Fibroblast of skin of scalp (primary cell): ENCODE data around the gene FNTB.
A peak's percentile ranks its signal among the peaks of the same experiment; 100 is the strongest.
"Not testable (repeated sequence)": the region's sequence is repeated elsewhere in the genome, so short reads cannot be mapped to it uniquely, and the experiment has no call there.

Experiments used
- DNase-seq: peaks from one replicate; pipeline ENCODE4 v3.0.0-alpha.2; 2013

FNTB gene

GRCh38 chr14:65054471-65055085 lies 67.9 kb downstream of the FNTB start:
- no peak for DNase-seq

- DNase-seq = no peak
Observed at GRCh38 chr14:65057695-65058094, 71.0 kb downstream of the FNTB start.

DNA sequence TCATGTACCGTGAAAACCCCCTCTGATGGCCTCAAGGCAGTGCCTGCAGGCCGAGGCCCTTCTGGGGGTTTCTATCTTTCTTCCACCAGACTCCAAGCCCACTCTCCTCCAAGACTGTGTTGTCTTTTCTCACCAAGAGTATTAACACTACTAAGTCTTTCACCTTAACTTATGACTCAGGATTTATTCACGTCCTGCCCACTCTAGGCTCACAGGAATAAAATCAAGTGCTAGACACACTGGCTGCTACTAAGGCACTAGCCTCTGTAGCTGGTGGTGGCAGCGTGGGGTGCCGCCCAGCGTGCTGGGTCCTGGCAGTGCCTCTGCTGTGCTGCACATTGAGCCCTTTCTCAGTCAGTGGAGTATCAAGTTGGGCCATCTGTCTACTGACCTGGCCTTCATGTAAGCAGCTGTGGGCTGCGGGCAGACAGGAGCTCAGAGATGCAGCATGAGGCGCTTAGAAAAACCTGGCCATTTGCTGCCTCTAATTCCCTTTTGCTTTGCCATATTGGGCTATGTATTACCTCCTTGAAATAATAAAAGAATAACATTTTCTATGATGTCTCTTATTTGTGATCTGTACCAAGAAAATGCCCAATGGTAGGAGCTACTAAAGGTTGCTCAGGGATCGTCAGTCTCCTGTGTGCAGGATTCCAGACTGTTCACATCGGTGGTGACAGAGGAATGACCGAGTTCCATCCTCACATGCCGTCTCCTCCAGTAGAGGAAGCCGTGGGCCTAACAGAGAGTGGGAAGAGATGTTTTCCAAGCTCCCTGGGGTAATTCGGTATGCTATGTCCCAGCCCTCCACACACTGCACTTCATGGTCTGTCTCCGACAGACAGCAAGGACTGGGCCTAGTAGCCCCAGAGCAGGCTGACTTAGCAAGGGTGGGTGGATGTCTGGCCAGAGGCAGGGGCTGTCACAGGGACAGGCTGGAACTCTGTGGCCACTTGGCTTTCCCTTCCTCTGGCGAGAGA lies 75.7 kb downstream of the FNTB start:
- no peak for DNase-seq

GRCh38 chr14:65065719-65066118 lies 79.0 kb downstream of the FNTB start:
- no peak for DNase-seq

GRCh38 chr14:65069874-65070413 lies 83.2 kb downstream of the FNTB start:
- DNase-seq = no peak

DNA sequence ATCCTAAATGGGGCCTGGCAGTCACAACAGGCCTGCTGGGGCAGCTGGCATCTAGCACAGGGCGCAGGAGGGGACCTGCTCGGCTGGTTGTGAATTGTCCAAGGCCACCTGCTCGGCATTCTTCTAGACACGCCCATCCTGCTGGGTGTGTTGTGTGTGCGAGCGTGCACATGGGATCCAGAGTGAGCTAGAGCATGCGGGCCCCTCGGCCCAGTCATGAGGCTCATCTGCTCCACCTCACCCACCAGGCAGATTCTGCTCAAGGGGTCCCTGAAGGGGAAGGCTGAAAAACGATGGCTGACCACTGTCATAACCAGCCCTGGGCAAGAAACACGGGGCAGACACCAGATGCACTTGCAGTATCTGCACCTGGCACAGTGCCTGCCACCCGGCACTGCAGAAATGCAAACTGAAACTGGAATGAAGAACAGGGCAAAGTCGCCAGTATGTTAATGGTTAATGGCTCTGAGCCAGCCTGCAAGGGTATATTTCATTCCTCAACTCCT lies 83.8 kb downstream of the FNTB start:
- DNase-seq = peak; percentile 36

DNA sequence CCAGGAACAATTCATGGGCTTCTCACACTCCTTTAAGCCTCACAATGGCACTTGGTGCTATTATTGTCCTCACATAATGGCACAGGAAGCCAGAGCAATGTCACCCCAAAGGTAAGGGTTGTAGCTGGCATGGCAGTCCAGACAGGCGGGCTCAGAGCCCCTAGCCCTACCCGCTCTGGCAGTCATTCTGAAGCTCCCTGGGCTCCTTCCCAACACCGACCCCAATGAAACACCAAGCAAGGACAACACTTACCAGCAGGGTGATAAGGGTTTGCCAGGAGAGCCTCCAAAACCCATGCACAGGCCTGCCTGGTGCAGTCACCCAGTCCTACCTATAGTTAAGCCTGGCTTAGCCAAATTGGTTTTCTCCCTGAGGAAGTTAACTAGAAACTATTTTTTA lies 84.8 kb downstream of the FNTB start:
- no peak for DNase-seq

GRCh38 chr14:65072256-65072655 lies 85.6 kb downstream of the FNTB start:
- DNase-seq = peak; percentile 54

DNA sequence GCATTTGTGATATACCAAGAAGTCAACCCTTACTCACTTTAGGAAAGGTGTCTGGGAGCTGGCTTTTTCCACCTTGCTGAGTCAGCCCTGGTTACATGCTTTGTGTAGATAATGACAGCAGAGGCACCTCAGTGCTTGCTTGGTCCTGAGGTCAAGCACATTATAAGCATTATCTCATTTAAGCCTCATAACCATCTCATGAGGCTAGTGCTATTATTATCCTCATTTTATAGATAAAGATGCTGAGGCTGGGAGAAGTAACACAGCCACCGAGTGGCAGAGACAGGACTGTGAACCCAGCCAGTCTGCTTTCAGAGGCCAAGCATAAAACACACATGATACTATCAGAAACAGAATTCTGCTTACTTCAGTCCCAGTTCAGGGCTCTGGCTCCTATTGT lies 86.2 kb downstream of the FNTB start:
- DNase-seq = no peak

DNA sequence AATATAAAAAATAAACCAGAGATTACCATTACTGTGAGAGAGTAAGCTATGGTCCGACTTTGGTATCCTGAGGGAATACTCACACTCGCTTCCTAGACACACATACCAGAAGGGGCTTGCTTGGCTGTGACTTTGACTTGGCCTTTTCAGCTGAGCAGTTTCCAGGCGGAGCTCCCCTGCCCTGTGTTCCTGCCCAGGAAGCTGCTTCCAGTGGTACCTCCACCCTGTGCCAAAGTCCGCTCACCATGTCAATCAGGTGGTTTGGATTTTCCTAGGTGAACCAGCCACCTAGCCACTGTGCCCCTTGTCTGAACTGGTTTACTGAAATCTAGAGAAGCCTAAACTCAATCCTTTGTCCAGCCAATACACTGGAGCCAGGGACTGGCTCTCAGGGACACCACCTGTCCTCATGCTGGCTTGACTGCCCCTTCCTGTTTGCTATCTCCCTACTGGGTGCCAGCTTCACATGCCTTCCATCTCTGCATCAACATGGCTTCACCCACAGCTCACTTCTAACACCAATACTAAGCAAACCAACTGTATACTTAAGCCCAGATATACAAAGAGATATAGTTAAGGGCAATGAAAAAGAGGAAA lies 87.0 kb downstream of the FNTB start:
- no peak for DNase-seq

DNA sequence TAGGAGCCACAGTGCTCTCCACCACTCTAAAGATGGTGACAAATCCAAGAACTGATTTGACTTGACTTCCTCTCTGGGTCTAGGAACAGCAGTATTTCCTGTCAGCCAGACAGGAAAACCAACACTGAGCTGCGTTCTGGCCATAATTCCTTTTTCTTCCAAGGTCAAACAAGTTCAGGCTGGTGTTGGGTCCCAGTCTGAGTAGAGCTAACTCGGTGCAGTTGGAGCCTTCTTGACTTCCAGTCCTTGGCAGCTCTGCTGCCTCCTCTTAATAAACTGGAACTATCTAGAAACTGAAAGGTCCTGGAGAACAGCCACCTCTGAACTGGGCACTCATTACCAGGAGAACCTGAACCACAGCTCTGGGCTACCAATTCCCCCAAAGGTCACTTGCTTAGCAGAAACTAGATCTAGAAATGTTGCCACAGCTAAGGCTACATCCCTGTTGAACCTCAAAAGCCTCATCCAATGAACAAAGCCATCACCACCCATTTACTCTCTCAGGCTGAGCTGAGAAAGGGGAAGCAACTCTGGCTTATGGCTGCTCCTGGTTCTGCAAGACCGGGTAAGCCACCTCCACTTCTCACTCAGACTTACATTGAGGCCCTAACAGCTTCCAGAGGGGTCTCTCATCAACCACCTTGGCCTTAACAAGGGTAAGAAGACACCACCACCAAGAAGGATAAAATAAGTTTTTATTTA lies 87.9 kb downstream of the FNTB start:
- no peak for DNase-seq

GRCh38 chr14:65075628-65076325 lies 89.1 kb downstream of the FNTB start:
- DNase-seq = no peak

DNA sequence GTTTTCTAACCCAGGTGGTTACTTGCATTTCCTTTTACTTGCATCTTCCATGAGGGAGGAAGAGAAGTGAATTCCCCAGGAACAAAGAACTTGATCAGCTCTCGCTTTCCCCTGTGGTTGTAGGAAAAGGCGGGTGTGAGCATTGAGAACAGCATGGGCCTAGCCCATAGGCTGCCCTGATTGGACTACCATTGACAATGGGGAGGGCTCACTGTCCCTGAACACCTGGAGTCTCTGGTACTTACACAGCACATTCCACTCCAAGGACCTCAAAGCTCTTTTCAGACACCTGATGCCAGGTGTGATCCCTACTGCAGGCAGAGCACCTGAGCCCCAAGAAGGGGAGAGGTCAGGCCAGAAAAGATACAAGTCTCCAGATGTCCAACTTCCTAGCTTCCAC lies 90.6 kb downstream of the FNTB start:
- no peak for DNase-seq

DNA sequence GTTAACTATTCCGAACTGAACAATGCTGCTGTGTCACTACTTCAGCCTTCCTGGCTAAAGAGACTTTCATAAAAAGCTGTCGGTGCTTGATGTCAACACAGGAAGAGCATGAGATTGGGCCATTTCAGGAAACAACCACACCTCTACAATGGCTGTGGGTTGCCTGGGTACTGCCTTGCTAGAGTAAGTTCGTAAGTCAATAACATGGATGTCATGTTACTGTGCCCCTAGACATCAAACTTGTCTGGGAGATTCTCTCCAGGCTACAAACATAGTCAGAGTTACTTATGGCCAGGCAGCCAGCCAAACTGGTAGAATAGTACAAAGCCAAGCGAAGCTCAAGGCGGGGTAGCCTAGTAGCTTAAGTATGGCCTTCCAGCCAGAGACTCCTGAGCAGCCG lies 92.5 kb downstream of the FNTB start:
- no peak for DNase-seq

- DNase-seq = no peak
Observed at GRCh38 chr14:65079768-65080167, 93.1 kb downstream of the FNTB start.

DNA sequence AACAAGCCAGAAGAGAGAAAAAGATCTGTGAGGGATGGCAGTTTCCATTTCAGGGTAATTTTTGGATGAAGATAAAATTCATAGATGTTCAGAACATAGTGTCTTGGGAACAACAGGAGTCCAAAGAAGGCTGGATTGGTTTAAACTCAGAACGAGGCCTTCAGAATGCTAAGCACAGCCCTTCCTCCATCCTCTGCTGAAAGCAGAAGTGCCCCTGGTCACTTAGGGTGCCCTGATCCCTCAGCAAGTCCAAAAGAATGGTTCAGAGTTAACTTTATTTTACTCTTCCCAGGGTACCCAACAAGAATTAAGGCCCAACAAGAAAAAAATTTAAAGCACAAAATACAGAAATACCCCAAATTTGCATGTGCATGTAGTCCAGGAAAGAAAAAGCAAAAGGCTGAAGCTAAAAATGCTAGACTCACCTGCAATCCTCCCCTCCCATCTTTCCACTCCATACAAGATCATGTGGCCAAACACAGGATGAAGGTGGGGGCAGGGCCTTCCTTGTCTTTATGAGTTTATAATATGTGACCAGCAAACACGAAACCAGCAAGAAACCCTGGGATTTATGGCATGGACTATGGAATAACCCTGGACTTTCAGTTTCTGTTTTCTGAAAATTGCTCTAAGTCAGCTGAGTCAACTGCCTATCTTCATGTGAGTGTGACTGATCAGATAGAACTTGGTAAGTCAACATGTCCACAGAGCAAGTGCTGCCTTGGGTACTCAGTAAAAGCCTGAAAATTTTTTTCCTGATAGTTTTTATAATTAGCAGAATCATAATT lies 94.5 kb downstream of the FNTB start:
- DNase-seq = no peak

DNA sequence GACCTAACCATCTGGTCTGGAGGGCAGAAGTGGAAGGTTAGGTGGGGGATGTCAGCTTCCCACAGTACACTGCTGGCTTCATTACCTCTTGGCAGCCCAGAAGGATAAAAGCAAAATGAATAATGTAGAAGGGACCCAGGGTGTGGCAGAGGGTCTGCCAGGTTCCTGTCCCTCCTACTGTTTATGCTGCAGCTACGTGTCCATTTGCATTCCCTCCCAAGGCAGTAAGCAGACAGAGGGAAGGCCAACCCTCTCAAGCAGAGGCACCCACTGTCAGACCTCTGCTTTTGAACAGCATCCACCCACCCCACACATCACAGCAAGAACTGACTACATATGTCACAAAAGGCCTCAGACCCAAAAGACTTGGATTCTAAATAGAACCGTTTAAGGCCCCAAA lies 96.2 kb downstream of the FNTB start:
- no peak for DNase-seq

DNA sequence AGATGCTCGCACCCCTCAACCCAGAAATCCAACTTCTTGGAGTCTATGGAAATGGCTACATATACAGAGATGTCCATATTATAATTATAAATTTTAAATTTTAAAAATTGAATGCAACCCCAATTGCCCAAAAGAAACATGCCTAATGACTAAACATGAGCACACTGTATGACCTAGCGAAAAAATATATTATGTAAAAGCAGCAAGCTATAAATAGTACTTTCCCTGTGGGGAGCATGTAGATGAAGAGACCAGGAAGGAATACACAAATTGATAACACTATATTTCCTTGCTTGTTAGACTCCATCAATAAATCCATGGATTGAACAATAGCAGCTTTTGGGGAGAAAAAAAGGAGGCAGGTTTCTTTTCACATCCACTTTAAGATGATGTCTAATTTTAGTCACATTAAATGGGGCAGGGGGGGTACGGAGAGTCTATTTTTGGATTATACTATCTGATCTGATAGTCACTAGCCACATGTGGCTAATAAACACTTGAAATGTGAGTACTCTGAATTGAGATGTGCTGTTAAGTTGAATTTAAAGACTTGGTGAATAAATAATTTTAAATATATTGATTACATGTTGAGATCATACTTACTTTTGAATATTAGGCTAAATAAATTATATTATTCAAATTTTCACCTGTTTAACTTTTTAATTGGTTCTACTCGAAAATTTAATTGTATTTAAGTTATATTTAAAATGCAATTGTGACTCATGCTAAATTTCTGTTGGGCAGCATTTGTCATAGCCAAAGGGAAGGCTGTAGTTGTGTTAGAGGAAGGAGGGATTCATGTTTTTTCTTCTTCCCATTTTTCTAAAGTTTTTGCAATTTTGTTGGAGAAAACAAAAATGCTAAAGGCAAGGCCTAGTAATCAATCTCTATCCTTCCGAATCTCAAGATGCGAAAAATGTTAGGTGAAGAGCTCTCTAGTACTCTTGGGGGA lies 98.1 kb downstream of the FNTB start:
- DNase-seq = no peak

GRCh38 chr14:65086686-65087085 lies 100.0 kb downstream of the FNTB start:
- not testable (repeated sequence) for DNase-seq

GRCh38 chr14:65087835-65088234 lies 101.1 kb downstream of the FNTB start:
- not testable (repeated sequence) for DNase-seq
